ENCODE data around the gene IMP4. TPM values are rescaled to one million over a fixed set of nuclear protein-coding genes. Genes with fewer than 3 reads are reported as not detected.
A peak's percentile ranks its signal among the peaks of the same experiment; 100 is the strongest.

IMP4 gene
- total and polyA plus RNA-seq, 10 of the 15 experiments (the other 5 are each of a cell fraction or from before 2014, with no cell fraction given): 41.4 to 242 (median 166) TPM

DNA sequence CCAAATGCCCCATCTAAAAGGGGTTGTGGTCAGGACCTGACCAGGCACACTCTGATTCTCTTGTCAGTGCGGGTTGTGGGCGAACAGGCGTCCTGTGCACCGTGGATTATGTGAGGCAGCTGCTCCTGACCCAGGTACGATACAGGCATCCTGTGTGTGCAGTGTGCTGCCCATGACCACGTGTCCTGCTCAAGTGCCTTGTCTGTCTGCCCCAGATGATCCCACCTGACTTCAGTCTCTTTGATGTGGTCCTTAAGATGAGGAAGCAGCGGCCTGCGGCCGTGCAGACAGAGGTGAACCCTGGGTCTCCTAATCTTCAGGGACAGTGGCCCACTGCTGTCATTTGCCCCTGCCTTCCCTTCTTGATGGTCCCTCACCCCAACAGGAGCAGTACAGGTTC lies 27.8 kb downstream of the IMP4 start (continued):
- TF ChIP-seq KLF5 (IDR thresholded peaks at IDR 0.05; ENCODE audit: partially characterized antibody) (no peak), SIX5 (IDR thresholded peaks at IDR 0.05; ENCODE audit: low read depth, low read length, severe bottlenecking) (no peak), NR2F1 (conservative IDR thresholded peaks at IDR 0.05) (peak; percentile 74), PAX5 (IDR thresholded peaks at IDR 0.05; ENCODE audit: borderline replicate concordance, low read depth, low read length) (peak; percentile 64; the same call in 1 of the 2 replicates), KDM1A (IDR thresholded peaks at IDR 0.05; ENCODE audit: borderline replicate concordance) (no peak), TCF12 (IDR thresholded peaks at IDR 0.05; ENCODE audit: low read depth, low read length) (peak; percentile 17; the same call in 1 of the 2 replicates), IKZF1 (conservative IDR thresholded peaks at IDR 0.05) (0 out of 2 replicates have a peak, but pooled peaks have one; percentile 37), TBL1XR1 (IDR thresholded peaks at IDR 0.05; ENCODE audit: low read depth, low read length) (peak; percentile 32; the same call in 1 of the 2 replicates)
- TF ChIP-seq, protein P1, sequence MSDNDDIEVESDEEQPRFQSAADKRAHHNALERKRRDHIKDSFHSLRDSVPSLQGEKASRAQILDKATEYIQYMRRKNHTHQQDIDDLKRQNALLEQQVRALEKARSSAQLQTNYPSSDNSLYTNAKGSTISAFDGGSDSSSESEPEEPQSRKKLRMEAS (IDR thresholded peaks at IDR 0.05; ENCODE audit: low read depth, low read length): peak; percentile 70; the same call in 1 of the 2 replicates

- 2% methylated on average over 18 of the region's 18 CpGs for WGBS (ENCODE audit: insufficient coverage, insufficient replicate concordance, low lambda C conversion rate, missing lambda C conversion rate)
- TF ChIP-seq, protein P1 (IDR thresholded peaks at IDR 0.05; ENCODE audit: low read depth, low read length): no peak
- TF ChIP-seq HDGF (IDR thresholded peaks at IDR 0.05): 0 out of 2 replicates have a peak, but pooled peaks have one; percentile 72
- TF ChIP-seq, protein P2, sequence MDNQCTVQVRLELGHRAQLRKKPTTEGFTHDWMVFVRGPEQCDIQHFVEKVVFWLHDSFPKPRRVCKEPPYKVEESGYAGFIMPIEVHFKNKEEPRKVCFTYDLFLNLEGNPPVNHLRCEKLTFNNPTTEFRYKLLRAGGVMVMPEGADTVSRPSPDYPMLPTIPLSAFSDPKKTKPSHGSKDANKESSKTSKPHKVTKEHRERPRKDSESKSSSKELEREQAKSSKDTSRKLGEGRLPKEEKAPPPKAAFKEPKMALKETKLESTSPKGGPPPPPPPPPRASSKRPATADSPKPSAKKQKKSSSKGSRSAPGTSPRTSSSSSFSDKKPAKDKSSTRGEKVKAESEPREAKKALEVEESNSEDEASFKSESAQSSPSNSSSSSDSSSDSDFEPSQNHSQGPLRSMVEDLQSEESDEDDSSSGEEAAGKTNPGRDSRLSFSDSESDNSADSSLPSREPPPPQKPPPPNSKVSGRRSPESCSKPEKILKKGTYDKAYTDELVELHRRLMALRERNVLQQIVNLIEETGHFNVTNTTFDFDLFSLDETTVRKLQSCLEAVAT (IDR thresholded peaks at IDR 0.05): peak; percentile 82
- no peak for TF ChIP-seq MXI1 (IDR thresholded peaks at IDR 0.05; ENCODE audit: low read depth, low read length)
- no peak for TF ChIP-seq SMC3 (IDR thresholded peaks at IDR 0.05; ENCODE audit: borderline replicate concordance, low read length)
- no peak for TF ChIP-seq FOXM1 (IDR thresholded peaks at IDR 0.05; ENCODE audit: low read depth, low read length)
- no peak for TF ChIP-seq ZSCAN29 (IDR thresholded peaks at IDR 0.05)
- no peak for TF ChIP-seq ZBED1 (IDR thresholded peaks at IDR 0.05; ENCODE audit: borderline replicate concordance)
- TF ChIP-seq SUPT20H (IDR thresholded peaks at IDR 0.05; ENCODE audit: borderline replicate concordance, control insufficient read depth, low read depth, low read length): no peak
- TF ChIP-seq, protein P3, sequence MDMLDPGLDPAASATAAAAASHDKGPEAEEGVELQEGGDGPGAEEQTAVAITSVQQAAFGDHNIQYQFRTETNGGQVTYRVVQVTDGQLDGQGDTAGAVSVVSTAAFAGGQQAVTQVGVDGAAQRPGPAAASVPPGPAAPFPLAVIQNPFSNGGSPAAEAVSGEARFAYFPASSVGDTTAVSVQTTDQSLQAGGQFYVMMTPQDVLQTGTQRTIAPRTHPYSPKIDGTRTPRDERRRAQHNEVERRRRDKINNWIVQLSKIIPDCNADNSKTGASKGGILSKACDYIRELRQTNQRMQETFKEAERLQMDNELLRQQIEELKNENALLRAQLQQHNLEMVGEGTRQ (IDR thresholded peaks at IDR 0.05; ENCODE audit: borderline replicate concordance, low read depth, low read length): no peak
- TF ChIP-seq ETV6 (conservative IDR thresholded peaks at IDR 0.05 in 1 of 2, IDR thresholded peaks at IDR 0.05 in 1 of 2; ENCODE audit: borderline replicate concordance in 1 of 2, low read depth in 1 of 2): no peak
- no peak for TF ChIP-seq PKNOX1 (IDR thresholded peaks at IDR 0.05)
Observed at GRCh38 chr2:130371723-130372054, 29.0 kb downstream of the IMP4 start.

More at GRCh38 chr2:130371723-130372054, 29.0 kb downstream of the IMP4 start:
- no peak for DNase-seq (ENCODE audit: low read depth, low spot score)
- ChIA-PET RAD21 (ENCODE audit: unreplicated experiment) (interaction anchor here (2.0 kb wide), 1 partner anchor 29 kb away, joined by 6 read pairs; the partner anchor contains the start of gene IMP4), SMC1A (ENCODE audit: uncharacterized antibody, unreplicated experiment) (interaction anchor here (0.9 to 1.3 kb wide), 3 partner anchors 13 to 30 kb away, joined by 3 to 12 read pairs (median 4); partner anchors contain the start of gene IMP4), POLR2A (interaction anchor here (1.3 to 3.2 kb wide), 2 partner anchors 9 to 29 kb away, joined by 3 to 8 read pairs; partner anchors contain the start of gene IMP4), CTCF (interaction anchor here (0.6 to 1.4 kb wide), 4 partner anchors 22 to 40 kb away, joined by 3 to 8 read pairs (median 4); partner anchors contain the start of gene IMP4)
- BruUV-seq (replicated peaks): TSS peak; percentile 97
- intact Hi-C loops (cut with micrococcal nuclease; ENCODE audit: unreplicated experiment) (loop anchor here (1.0 to 10.0 kb wide), 4 partner anchors 17 to 53 kb away; partner anchors contain the start of gene IMP4), in situ Hi-C loops (cut with MboI) (no loop called here)
- peak; percentile 54 for ATAC-seq
- peaks cover 38% of the 10 kb centered on the region for H3K79me2 ChIP-seq (ENCODE audit: control insufficient read depth, insufficient read depth, low read length)
- peak overlapping the region; percentile 93 for H2AFZ ChIP-seq (ENCODE audit: control insufficient read depth, low read depth, low read length)
- peak overlapping the region; percentile 90 for H3K27ac ChIP-seq (ENCODE audit: control insufficient read depth, insufficient read depth)
- no peak for FAIRE-seq
- H3K9ac ChIP-seq (ENCODE audit: control insufficient read depth, insufficient read depth, low read length): peak overlapping the region; percentile 92
- no peaks in the 10 kb centered on the region for H4K20me1 ChIP-seq (ENCODE audit: control insufficient read depth, insufficient read depth)
- peak overlapping the region; percentile 94 for H3K4me3 ChIP-seq
- H3K9me3 ChIP-seq (replicated peaks; ENCODE audit: control insufficient read depth, insufficient read depth, low read length): no peaks in the 10 kb centered on the region; the same call in 2 of the 3 replicates
- peak overlapping the region; percentile 93 for H3K4me2 ChIP-seq (ENCODE audit: control insufficient read depth, insufficient read depth)
- no peaks in the 10 kb centered on the region for H3K27me3 ChIP-seq (replicated peaks in 1 of 2; ENCODE audit: control insufficient read depth in 2 of 2, insufficient read depth in 2 of 2, low read length in 1 of 2)
- peaks cover 28% of the 10 kb centered on the region for H3K4me1 ChIP-seq (ENCODE audit: control insufficient read depth, insufficient read depth, low read length)
- peaks cover 0 to 8% of the 10 kb centered on the region in 2 experiments; a peak in 2 of 4 replicates for H3K36me3 ChIP-seq (ENCODE audit: control insufficient read depth in 2 of 2, insufficient read depth in 2 of 2, low read length in 1 of 2)

Data from GM12878 (cell line).